BE2C (cell line): ENCODE measurements around the gene NR3C1.
"Not testable (repeated sequence)": the region's sequence is repeated elsewhere in the genome, so short reads cannot be mapped to it uniquely, and the experiment has no call there.

Experiments used
- DNase-seq: peaks from one replicate; pipeline ENCODE4 v3.0.0-alpha.2; 2020
- H3K27me3 ChIP-seq: fragments of 250-450 bp; sonication (Bioruptor Pico); 2 replicates; pipeline ENCODE4 v1.5.1; 2020; ENCODE audit warnings: mild to moderate bottlenecking
- H3K36me3 ChIP-seq: fragments of 250-450 bp; sonication (Bioruptor Pico); 2 replicates; pipeline ENCODE4 v1.5.1; 2020; ENCODE audit warnings: mild to moderate bottlenecking
- H3K4me1 ChIP-seq: fragments of 250-450 bp; sonication (Bioruptor Pico); 2 replicates; pipeline ENCODE4 v1.5.1; 2020
- H3K4me3 ChIP-seq: 2 replicates; pipeline ENCODE4 v1.5.1; 2011; ENCODE audit warnings: low read depth, low read length
- H3K9me3 ChIP-seq: fragments of 250-450 bp; sonication (Bioruptor Pico); 2 replicates; pipeline ENCODE4 v1.5.1; 2020
- CTCF ChIP-seq: IDR thresholded peaks from 2 replicates; pipeline ENCODE4 v1.5.1; 2012; ENCODE audit warnings: mild to moderate bottlenecking, low read depth, low read length

The NR3C1 gene

GRCh38 chr5:143334903-143335302 is 68.6 kb downstream of the NR3C1 start:
- no peaks in the 10 kb centered on the region for H3K4me1 ChIP-seq
- no peaks in the 10 kb centered on the region for H3K36me3 ChIP-seq
- H3K9me3 ChIP-seq, result no peaks in the 10 kb centered on the region

GRCh38 chr5:143334380-143334779 is 69.1 kb downstream of the NR3C1 start:
- not testable (repeated sequence) for DNase-seq, H3K36me3 ChIP-seq, H3K4me3 ChIP-seq, H3K9me3 ChIP-seq, H3K27me3 ChIP-seq, H3K4me1 ChIP-seq

More at GRCh38 chr5:143334903-143335302, 68.6 kb downstream of the NR3C1 start:
- no peak for TF ChIP-seq CTCF
- no peak overlapping the region for H3K4me3 ChIP-seq
- no peak for DNase-seq
- H3K27me3 ChIP-seq, result no peaks in the 10 kb centered on the region; the same call in 1 of the 2 replicates

GRCh38 chr5:143331956-143332355 is 71.5 kb downstream of the NR3C1 start:
- Histone ChIP-seq H3K4me1 (no peaks in the 10 kb centered on the region), H3K27me3 (no peaks in the 10 kb centered on the region; the same call in 1 of the 2 replicates), H3K4me3 (no peak overlapping the region), H3K36me3 (no peaks in the 10 kb centered on the region), H3K9me3 (no peaks in the 10 kb centered on the region)
- TF ChIP-seq CTCF, result no peak
- DNase-seq, result no peak

- DNase-seq, result no peak
- Histone ChIP-seq H3K36me3 (no peaks in the 10 kb centered on the region), H3K4me1 (no peaks in the 10 kb centered on the region), H3K4me3 (no peak overlapping the region), H3K27me3 (no peaks in the 10 kb centered on the region; the same call in 1 of the 2 replicates), H3K9me3 (no peaks in the 10 kb centered on the region)
- TF ChIP-seq CTCF, result no peak
Measured at GRCh38 chr5:143329843-143330242, 73.6 kb downstream of the NR3C1 start.

- H3K4me1 ChIP-seq, result no peaks in the 10 kb centered on the region
Measured at GRCh38 chr5:143328589-143329220, 74.8 kb downstream of the NR3C1 start.

GRCh38 chr5:143325086-143325485 is 78.4 kb downstream of the NR3C1 start:
- not testable (repeated sequence) for H3K4me1 ChIP-seq, H3K36me3 ChIP-seq, H3K9me3 ChIP-seq, DNase-seq, H3K4me3 ChIP-seq, H3K27me3 ChIP-seq

More at GRCh38 chr5:143328589-143329220, 74.8 kb downstream of the NR3C1 start:
- Histone ChIP-seq H3K4me3 (no peak overlapping the region), H3K9me3 (no peaks in the 10 kb centered on the region), H3K36me3 (no peaks in the 10 kb centered on the region), H3K27me3 (no peaks in the 10 kb centered on the region; the same call in 1 of the 2 replicates)
- TF ChIP-seq CTCF, result no peak
- DNase-seq, result no peak

GRCh38 chr5:143322931-143323630 is 80.4 kb downstream of the NR3C1 start:
- DNase-seq, H3K36me3 ChIP-seq, H3K9me3 ChIP-seq, H3K4me1 ChIP-seq, H3K4me3 ChIP-seq, H3K27me3 ChIP-seq: not testable (repeated sequence)
